Parathyroid adenoma (tissue), 2 donors: ENCODE data around the gene POU2F3.
A peak's percentile ranks its signal among the peaks of the same experiment; 100 is the strongest.

ENCODE experiments used
- H2AFZ ChIP-seq: fragments of 300-600 bp; sonication (generic); one replicate; pipeline ENCODE4 v1.7.0; 2017; ENCODE audit warnings: antibody characterized with exemption, mild to moderate bottlenecking
- H3K27ac ChIP-seq: fragments of 300-600 bp; sonication (generic); one replicate; pipeline ENCODE4 v1.7.0; 2017
- H3K27me3 ChIP-seq: fragments of 300-600 bp; sonication (generic); one replicate; pipeline ENCODE4 v1.7.0; 2017; ENCODE audit warnings: low read length; ENCODE audit not compliant: control insufficient read depth, insufficient read depth
- H3K36me3 ChIP-seq: fragments of 300-600 bp; sonication (generic); one replicate; pipeline ENCODE4 v1.7.0; 2017; ENCODE audit warnings: low read length; ENCODE audit not compliant: control insufficient read depth, insufficient read depth
- H3K4me1 ChIP-seq: fragments of 300-600 bp; sonication (generic); one replicate; pipeline ENCODE4 v1.7.0; 2017; ENCODE audit warnings: control low read depth
- H3K4me2 ChIP-seq: fragments of 300-600 bp; sonication (generic); one replicate; pipeline ENCODE4 v1.7.0; 2017; ENCODE audit warnings: low read length
- H3K4me3 ChIP-seq: fragments of 300-600 bp; sonication (generic); one replicate; pipeline ENCODE4 v1.7.0; 2017; ENCODE audit warnings: low read depth, low read length
- H3K79me2 ChIP-seq: fragments of 300-600 bp; sonication (generic); one replicate; pipeline ENCODE4 v1.7.0; 2017; ENCODE audit warnings: control low read depth
- H3K9ac ChIP-seq: fragments of 300-600 bp; sonication (generic); one replicate; pipeline ENCODE4 v1.7.0; 2017; ENCODE audit warnings: mild to moderate bottlenecking
- H3K9me3 ChIP-seq: fragments of 300-600 bp; sonication (generic); one replicate; pipeline ENCODE4 v1.7.0; 2017; ENCODE audit warnings: low read length; ENCODE audit not compliant: control insufficient read depth
- TF ChIP-seq, protein P1 (sequence below): fragments of 300-600 bp; sonication (generic); IDR thresholded peaks from one replicate; pipeline ENCODE4 v1.7.0; 2017; ENCODE audit warnings: antibody characterized with exemption, mild to moderate bottlenecking
- donor health status: primary hyperparathyroidism.

The POU2F3 gene

DNA sequence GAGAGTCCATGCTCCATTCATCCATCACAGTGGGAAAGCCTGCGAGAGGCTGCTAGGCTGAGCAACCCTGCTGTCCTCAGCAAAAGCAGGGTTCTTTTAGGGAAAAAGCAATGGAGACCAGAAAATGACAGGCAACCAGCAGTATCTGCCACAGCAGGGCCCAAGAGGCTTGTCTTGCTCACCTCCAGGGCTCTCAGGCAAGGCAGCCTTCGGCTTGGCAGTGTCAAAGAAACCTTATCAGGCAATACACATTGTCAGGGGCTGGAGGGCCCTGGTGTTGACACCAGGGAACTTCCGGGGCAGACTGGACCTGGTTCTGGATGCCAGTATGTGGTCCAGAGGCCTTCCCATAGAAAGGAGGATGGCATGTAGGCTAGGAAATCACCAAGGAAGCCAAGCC lies 74.9 kb downstream of the POU2F3 start:
- Histone ChIP-seq H3K4me3 (no peak overlapping the region), H3K9me3 (no peaks in the 10 kb centered on the region), H3K4me1 (peaks cover 10% of the 10 kb centered on the region), H3K9ac (no peak overlapping the region), H3K27ac (no peak overlapping the region), H3K36me3 (no peaks in the 10 kb centered on the region), H3K79me2 (no peaks in the 10 kb centered on the region), H3K27me3 (no peaks in the 10 kb centered on the region), H2AFZ (no peak overlapping the region), H3K4me2 (no peak overlapping the region)
- TF ChIP-seq, protein P1, sequence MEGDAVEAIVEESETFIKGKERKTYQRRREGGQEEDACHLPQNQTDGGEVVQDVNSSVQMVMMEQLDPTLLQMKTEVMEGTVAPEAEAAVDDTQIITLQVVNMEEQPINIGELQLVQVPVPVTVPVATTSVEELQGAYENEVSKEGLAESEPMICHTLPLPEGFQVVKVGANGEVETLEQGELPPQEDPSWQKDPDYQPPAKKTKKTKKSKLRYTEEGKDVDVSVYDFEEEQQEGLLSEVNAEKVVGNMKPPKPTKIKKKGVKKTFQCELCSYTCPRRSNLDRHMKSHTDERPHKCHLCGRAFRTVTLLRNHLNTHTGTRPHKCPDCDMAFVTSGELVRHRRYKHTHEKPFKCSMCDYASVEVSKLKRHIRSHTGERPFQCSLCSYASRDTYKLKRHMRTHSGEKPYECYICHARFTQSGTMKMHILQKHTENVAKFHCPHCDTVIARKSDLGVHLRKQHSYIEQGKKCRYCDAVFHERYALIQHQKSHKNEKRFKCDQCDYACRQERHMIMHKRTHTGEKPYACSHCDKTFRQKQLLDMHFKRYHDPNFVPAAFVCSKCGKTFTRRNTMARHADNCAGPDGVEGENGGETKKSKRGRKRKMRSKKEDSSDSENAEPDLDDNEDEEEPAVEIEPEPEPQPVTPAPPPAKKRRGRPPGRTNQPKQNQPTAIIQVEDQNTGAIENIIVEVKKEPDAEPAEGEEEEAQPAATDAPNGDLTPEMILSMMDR = no peak

DNA sequence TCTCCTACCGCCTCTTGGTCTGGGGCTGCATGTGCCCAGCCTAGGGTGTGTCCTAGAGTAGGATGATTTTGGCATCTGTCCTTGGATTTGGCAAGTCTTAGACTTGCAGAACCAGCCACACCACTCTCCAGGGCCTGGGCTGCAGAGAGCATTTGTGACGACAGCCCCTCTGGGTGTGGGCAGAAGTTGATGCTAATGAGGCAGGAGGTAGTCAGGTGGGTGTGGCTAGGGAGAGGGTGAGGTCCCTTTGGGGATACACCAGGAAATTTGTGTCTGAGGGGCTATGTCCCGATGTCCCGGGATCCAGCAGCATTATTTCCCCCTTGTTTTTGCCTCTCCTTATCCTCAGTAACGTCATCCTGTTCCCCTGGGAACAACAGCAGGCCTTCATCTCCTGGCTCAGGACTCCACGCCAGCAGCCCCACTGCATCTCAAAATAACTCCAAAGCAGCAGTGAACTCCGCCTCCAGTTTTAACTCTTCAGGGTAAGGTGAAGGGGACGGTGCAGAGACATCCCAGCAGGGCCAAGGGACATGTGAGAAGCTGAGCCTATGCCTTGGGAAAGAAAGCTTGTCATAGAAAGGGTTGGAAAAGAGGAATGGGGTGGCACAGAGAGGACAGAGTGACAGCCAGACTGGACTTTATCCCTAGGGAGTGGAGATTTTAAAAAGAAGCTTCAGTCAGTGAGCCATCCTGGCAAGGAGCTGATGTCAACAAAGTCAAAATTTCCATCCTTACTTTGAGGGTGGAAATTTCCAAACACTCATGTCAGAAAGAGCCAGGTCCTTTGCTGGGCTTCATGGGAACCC lies 77.1 kb downstream of the POU2F3 start:
- TF ChIP-seq, protein P1 = no peak
- no peaks in the 10 kb centered on the region for H3K27me3 ChIP-seq
- H3K27ac ChIP-seq = peak overlapping the region; percentile 25
- no peak overlapping the region for H3K9ac ChIP-seq
- H3K36me3 ChIP-seq = no peaks in the 10 kb centered on the region
- no peaks in the 10 kb centered on the region for H3K9me3 ChIP-seq
- no peak overlapping the region for H2AFZ ChIP-seq
- H3K4me2 ChIP-seq = peak overlapping the region; percentile 31
- H3K4me1 ChIP-seq = peaks cover 10% of the 10 kb centered on the region
- no peak overlapping the region for H3K4me3 ChIP-seq
- no peaks in the 10 kb centered on the region for H3K79me2 ChIP-seq

DNA sequence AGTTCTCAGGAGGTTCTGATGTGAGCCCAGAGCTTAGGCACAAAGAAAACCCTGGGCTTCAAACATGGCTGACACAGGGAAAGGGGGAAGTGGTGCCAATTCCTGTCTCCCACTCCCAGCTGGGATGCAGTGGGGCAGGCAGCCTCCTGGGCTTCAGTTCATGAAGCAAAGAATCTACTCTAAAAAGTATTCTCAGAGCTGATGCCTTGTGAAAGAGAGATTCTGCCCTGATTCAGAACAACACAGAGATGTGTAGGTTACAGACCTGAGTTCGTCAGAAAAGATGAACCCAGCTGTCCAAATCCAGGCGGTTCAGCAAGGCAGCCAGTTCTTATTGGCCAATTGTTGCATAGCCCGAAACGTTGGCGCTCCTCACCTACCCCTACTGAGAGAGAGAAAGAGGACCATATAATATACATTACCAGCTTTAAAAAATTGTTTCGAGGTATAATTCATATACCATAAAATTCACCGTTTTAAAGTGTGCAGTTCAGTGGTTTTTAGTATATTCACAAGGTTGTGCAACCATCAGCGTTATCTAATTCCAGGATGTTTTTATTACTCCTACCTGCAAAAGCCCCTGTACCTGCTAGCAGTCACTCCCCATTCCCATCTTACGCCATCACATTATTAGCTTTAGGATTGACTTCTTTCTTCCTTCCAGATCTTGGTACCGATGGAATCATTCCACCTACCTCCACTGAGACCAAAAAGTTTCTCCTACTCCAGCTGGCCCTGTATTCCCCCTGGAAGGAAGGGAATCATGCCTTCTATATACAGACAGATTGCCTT lies 77.9 kb downstream of the POU2F3 start:
- peaks cover 10% of the 10 kb centered on the region for H3K4me1 ChIP-seq
- H3K9ac ChIP-seq = no peak overlapping the region
- no peak overlapping the region for H2AFZ ChIP-seq
- no peaks in the 10 kb centered on the region for H3K9me3 ChIP-seq
- H3K36me3 ChIP-seq = no peaks in the 10 kb centered on the region
- no peak overlapping the region for H3K4me3 ChIP-seq
- H3K27ac ChIP-seq = peak overlapping the region; percentile 25
- H3K79me2 ChIP-seq = no peaks in the 10 kb centered on the region
- no peak overlapping the region for H3K4me2 ChIP-seq
- TF ChIP-seq, protein P1 = no peak
- H3K27me3 ChIP-seq = no peaks in the 10 kb centered on the region

DNA sequence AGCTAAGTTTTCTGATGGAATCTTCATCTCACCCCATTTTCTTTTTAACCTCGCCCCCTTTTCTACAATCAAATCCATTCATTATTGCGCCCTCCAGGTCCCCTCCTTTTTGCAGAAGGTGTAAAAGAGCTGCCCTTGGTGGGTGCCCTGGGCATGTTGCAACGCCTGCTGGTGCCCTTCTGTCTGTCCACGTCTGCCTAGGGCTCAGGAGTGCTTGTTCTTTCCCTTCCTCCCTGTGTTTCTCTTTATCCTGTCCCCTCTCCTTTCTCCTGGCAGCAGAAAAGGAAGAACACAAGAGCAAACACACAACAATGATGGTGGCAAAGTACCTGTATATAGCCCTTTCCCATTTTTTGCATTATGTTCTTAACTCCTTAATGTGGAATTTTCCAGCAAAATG lies 79.0 kb downstream of the POU2F3 start:
- H3K9me3 ChIP-seq = no peaks in the 10 kb centered on the region
- no peaks in the 10 kb centered on the region for H3K36me3 ChIP-seq
- H3K79me2 ChIP-seq = no peaks in the 10 kb centered on the region
- no peak overlapping the region for H3K4me3 ChIP-seq
- H3K9ac ChIP-seq = no peak overlapping the region
- peaks cover 10% of the 10 kb centered on the region for H3K4me1 ChIP-seq
- no peaks in the 10 kb centered on the region for H3K27me3 ChIP-seq
- H3K4me2 ChIP-seq = no peak overlapping the region
- TF ChIP-seq, protein P1 = no peak
- H3K27ac ChIP-seq = no peak overlapping the region
- H2AFZ ChIP-seq = no peak overlapping the region
